ENCODE data around the gene ROR1. TPM values are rescaled to one million over a fixed set of nuclear protein-coding genes. Genes with fewer than 3 reads are reported as not detected.

Gene ROR1
- total and polyA plus RNA-seq, 10 of the 15 experiments (the other 5 are each of a cell fraction or from before 2014, with no cell fraction given) = 0.02 to 0.08 (median 0.05) TPM; not detected in 6

DNA sequence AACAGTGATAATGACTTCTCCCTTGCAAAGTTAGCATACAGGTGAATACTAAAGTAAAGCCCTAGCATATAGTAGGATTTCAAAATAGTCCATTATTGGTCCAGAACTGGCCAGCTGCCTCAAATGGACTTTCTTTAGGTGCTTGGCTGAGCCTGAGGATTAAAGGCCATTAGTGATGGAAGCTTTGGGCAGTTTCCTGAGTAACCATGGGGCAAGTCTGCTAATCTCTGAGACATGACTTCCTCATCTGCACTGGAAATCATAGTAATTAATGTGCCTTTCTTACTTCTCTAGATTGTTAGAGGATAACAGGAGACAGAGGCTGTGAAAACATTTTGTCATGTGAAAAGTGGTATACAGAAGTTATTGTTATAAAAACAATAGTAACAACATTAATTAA is 273.1 kb downstream of the ROR1 start (continued):
- TF ChIP-seq, protein P1, sequence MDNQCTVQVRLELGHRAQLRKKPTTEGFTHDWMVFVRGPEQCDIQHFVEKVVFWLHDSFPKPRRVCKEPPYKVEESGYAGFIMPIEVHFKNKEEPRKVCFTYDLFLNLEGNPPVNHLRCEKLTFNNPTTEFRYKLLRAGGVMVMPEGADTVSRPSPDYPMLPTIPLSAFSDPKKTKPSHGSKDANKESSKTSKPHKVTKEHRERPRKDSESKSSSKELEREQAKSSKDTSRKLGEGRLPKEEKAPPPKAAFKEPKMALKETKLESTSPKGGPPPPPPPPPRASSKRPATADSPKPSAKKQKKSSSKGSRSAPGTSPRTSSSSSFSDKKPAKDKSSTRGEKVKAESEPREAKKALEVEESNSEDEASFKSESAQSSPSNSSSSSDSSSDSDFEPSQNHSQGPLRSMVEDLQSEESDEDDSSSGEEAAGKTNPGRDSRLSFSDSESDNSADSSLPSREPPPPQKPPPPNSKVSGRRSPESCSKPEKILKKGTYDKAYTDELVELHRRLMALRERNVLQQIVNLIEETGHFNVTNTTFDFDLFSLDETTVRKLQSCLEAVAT (IDR thresholded peaks at IDR 0.05) = no peak
- TF ChIP-seq, protein P2, sequence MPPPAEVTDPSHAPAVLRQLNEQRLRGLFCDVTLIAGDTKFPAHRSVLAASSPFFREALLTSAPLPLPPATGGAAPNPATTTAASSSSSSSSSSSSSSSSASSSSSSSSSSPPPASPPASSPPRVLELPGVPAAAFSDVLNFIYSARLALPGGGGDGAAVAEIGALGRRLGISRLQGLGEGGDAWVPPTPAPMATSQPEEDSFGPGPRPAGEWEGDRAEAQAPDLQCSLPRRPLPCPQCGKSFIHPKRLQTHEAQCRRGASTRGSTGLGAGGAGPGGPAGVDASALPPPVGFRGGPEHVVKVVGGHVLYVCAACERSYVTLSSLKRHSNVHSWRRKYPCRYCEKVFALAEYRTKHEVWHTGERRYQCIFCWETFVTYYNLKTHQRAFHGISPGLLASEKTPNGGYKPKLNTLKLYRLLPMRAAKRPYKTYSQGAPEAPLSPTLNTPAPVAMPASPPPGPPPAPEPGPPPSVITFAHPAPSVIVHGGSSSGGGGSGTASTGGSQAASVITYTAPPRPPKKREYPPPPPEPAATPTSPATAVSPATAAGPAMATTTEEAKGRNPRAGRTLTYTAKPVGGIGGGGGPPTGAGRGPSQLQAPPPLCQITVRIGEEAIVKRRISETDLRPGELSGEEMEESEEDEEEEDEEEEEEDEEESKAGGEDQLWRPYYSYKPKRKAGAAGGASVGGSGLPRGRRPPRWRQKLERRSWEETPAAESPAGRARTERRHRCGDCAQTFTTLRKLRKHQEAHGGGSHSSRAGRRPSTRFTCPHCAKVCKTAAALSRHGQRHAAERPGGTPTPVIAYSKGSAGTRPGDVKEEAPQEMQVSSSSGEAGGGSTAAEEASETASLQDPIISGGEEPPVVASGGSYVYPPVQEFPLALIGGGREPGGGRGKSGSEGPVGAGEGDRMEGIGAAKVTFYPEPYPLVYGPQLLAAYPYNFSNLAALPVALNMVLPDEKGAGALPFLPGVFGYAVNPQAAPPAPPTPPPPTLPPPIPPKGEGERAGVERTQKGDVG (CRISPR knock-in tag; IDR thresholded peaks at IDR 0.05) = no peak
- TF ChIP-seq LARP7 (IDR thresholded peaks at IDR 0.05) (no peak), STAT1 (conservative IDR thresholded peaks at IDR 0.05) (no peak), IRF4 (IDR thresholded peaks at IDR 0.05; ENCODE audit: low read depth, low read length) (no peak), TARDBP (IDR thresholded peaks at IDR 0.05; ENCODE audit: borderline replicate concordance) (no peak), SUPT20H (IDR thresholded peaks at IDR 0.05; ENCODE audit: borderline replicate concordance, control insufficient read depth, low read depth, low read length) (no peak), RAD21 (IDR thresholded peaks at IDR 0.05; ENCODE audit: insufficient read depth, low read depth, low read length) (no peak), EP300 (IDR thresholded peaks at IDR 0.05; ENCODE audit: borderline replicate concordance in 1 of 2, control insufficient read depth in 1 of 2, low read depth in 2 of 2, low read length in 2 of 2) (no peak), RBBP5 (conservative IDR thresholded peaks at IDR 0.05) (no peak), FOXM1 (IDR thresholded peaks at IDR 0.05; ENCODE audit: low read depth, low read length) (no peak), CEBPB (IDR thresholded peaks at IDR 0.05; ENCODE audit: borderline replicate concordance in 1 of 2, low read depth in 2 of 2, low read length in 2 of 2) (no peak)
- TF ChIP-seq, protein P3, sequence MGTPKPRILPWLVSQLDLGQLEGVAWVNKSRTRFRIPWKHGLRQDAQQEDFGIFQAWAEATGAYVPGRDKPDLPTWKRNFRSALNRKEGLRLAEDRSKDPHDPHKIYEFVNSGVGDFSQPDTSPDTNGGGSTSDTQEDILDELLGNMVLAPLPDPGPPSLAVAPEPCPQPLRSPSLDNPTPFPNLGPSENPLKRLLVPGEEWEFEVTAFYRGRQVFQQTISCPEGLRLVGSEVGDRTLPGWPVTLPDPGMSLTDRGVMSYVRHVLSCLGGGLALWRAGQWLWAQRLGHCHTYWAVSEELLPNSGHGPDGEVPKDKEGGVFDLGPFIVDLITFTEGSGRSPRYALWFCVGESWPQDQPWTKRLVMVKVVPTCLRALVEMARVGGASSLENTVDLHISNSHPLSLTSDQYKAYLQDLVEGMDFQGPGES (IDR thresholded peaks at IDR 0.05) = no peak
- TF ChIP-seq, protein P4, sequence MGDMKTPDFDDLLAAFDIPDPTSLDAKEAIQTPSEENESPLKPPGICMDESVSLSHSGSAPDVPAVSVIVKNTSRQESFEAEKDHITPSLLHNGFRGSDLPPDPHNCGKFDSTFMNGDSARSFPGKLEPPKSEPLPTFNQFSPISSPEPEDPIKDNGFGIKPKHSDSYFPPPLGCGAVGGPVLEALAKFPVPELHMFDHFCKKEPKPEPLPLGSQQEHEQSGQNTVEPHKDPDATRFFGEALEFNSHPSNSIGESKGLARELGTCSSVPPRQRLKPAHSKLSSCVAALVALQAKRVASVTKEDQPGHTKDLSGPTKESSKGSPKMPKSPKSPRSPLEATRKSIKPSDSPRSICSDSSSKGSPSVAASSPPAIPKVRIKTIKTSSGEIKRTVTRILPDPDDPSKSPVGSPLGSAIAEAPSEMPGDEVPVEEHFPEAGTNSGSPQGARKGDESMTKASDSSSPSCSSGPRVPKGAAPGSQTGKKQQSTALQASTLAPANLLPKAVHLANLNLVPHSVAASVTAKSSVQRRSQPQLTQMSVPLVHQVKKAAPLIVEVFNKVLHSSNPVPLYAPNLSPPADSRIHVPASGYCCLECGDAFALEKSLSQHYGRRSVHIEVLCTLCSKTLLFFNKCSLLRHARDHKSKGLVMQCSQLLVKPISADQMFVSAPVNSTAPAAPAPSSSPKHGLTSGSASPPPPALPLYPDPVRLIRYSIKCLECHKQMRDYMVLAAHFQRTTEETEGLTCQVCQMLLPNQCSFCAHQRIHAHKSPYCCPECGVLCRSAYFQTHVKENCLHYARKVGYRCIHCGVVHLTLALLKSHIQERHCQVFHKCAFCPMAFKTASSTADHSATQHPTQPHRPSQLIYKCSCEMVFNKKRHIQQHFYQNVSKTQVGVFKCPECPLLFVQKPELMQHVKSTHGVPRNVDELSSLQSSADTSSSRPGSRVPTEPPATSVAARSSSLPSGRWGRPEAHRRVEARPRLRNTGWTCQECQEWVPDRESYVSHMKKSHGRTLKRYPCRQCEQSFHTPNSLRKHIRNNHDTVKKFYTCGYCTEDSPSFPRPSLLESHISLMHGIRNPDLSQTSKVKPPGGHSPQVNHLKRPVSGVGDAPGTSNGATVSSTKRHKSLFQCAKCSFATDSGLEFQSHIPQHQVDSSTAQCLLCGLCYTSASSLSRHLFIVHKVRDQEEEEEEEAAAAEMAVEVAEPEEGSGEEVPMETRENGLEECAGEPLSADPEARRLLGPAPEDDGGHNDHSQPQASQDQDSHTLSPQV (IDR thresholded peaks at IDR 0.05) = no peak
- TF ChIP-seq, protein P5, sequence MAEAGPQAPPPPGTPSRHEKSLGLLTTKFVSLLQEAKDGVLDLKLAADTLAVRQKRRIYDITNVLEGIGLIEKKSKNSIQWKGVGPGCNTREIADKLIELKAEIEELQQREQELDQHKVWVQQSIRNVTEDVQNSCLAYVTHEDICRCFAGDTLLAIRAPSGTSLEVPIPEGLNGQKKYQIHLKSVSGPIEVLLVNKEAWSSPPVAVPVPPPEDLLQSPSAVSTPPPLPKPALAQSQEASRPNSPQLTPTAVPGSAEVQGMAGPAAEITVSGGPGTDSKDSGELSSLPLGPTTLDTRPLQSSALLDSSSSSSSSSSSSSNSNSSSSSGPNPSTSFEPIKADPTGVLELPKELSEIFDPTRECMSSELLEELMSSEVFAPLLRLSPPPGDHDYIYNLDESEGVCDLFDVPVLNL (IDR thresholded peaks at IDR 0.05; ENCODE audit: low read depth, low read length) = no peak
